Right lobe of liver (tissue), 4 donors: ENCODE measurements around the gene SLC36A1.

Source experiments
- CTCF ChIP-seq, 4 donors: fragments of 200-600 bp in 3 of 4; fragments of 450-650 bp in 1 of 4; IDR thresholded peaks; one replicate each; pipeline versions ENCODE4 v1.5.1 to v1.8.0; 2016 to 2022; ENCODE audit warnings: antibody characterized with exemption in 4 of 4, mild to moderate bottlenecking in 2 of 4
- POLR2A ChIP-seq: fragments of 450-650 bp; IDR thresholded peaks from one replicate; pipeline ENCODE4 v1.6.1; 2017; ENCODE audit warnings: antibody characterized with exemption, mild to moderate bottlenecking
- donor health status: DM: no; HTN: no; CAD: no.
- donor health status: DM: no; HTN: no; CAD: no.
- donor health status: DM: no; HTN: yes; CAD: no.

- TF ChIP-seq CTCF (IDR thresholded peaks at IDR 0.05) (no peak), POLR2A (no peak)
Observed at GRCh38 chr5:151520294-151520693, 72.9 kb downstream of the SLC36A1 start.
